MM.1S (cell line): ENCODE measurements around the gene LZTS3.
A peak's percentile ranks its signal among the peaks of the same experiment; 100 is the strongest.

Experiments
- DNase-seq: peaks from one replicate; pipeline ENCODE4 v3.0.0-alpha.2; 2015
- H2AFZ ChIP-seq: fragments of 300-600 bp; sonication (generic); 2 replicates; pipeline ENCODE4 v1.6.0; 2016; ENCODE audit warnings: antibody characterized with exemption, low read length
- H3F3A ChIP-seq: fragments of 300-600 bp; sonication (generic); 2 replicates; pipeline ENCODE4 v1.6.1; 2016; ENCODE audit warnings: mild to moderate bottlenecking, antibody characterized with exemption, low read length, moderate library complexity, mixed read lengths; ENCODE audit not compliant: insufficient read depth
- H3K27ac ChIP-seq: fragments of 300-600 bp; sonication (generic); 2 replicates; pipeline ENCODE4 v1.5.1; 2016; ENCODE audit warnings: mild to moderate bottlenecking, low read length
- H3K27me3 ChIP-seq: fragments of 300-600 bp; sonication (generic); replicated peaks from 2 replicates; pipeline ENCODE4 v1.6.0; 2016; ENCODE audit warnings: low read length; ENCODE audit not compliant: insufficient read depth
- H3K36me3 ChIP-seq: fragments of 300-600 bp; sonication (generic); replicated peaks from 2 replicates; pipeline ENCODE4 v1.6.1; 2016; ENCODE audit warnings: mild to moderate bottlenecking, low read length, mixed read lengths; ENCODE audit not compliant: insufficient read depth
- H3K4me1 ChIP-seq: fragments of 300-600 bp; sonication (generic); 2 replicates; pipeline ENCODE4 v1.6.1; 2016; ENCODE audit warnings: low read length, mixed read lengths
- H3K4me2 ChIP-seq: fragments of 300-600 bp; sonication (generic); 2 replicates; pipeline ENCODE4 v1.6.0; 2016; ENCODE audit warnings: low read depth, low read length
- H3K4me3 ChIP-seq: fragments of 300-600 bp; sonication (generic); 2 replicates; pipeline ENCODE4 v1.5.1; 2016; ENCODE audit warnings: low read length, mixed read lengths
- H3K79me2 ChIP-seq: fragments of 300-600 bp; sonication (generic); 2 replicates; pipeline ENCODE4 v1.6.1; 2016; ENCODE audit warnings: mixed run types, low read length, mixed read lengths
- H3K9ac ChIP-seq: fragments of 300-600 bp; sonication (generic); 2 replicates; pipeline ENCODE4 v1.6.1; 2016; ENCODE audit warnings: low read length, mixed read lengths
- H3K9me2 ChIP-seq: fragments of 300-600 bp; sonication (generic); replicated peaks from 2 replicates; pipeline ENCODE4 v1.6.1; 2016; ENCODE audit warnings: mild to moderate bottlenecking, low read length, mixed read lengths; ENCODE audit not compliant: insufficient read depth
- H3K9me3 ChIP-seq: fragments of 300-600 bp; sonication (generic); replicated peaks from 2 replicates; pipeline ENCODE4 v1.6.1; 2016; ENCODE audit warnings: mild to moderate bottlenecking, low read length, mixed read lengths; ENCODE audit not compliant: insufficient read depth
- H4K20me1 ChIP-seq: fragments of 300-600 bp; sonication (generic); 2 replicates; pipeline ENCODE4 v1.6.1; 2016; ENCODE audit warnings: mild to moderate bottlenecking, low read length, moderate library complexity, mixed read lengths; ENCODE audit not compliant: insufficient read depth
- EZH2 ChIP-seq: fragments of 300-600 bp; sonication (generic); optimal IDR thresholded peaks from 2 replicates; pipeline ENCODE3; 2017; ENCODE audit warnings: low read depth, mild to moderate bottlenecking, antibody characterized with exemption, low read length, mixed read lengths
- EZH2phosphoT487 ChIP-seq: fragments of 300-600 bp; sonication (generic); IDR thresholded peaks from 2 replicates; pipeline ENCODE4 v1.6.1; 2018; ENCODE audit warnings: antibody characterized with exemption, low read length
- TF ChIP-seq, protein P1 (sequence below): fragments of 300-600 bp; sonication (generic); IDR thresholded peaks from 2 replicates; pipeline ENCODE4 v1.5.1; 2016; ENCODE audit warnings: antibody characterized with exemption, low read length, mixed read lengths

LZTS3 gene

DNA sequence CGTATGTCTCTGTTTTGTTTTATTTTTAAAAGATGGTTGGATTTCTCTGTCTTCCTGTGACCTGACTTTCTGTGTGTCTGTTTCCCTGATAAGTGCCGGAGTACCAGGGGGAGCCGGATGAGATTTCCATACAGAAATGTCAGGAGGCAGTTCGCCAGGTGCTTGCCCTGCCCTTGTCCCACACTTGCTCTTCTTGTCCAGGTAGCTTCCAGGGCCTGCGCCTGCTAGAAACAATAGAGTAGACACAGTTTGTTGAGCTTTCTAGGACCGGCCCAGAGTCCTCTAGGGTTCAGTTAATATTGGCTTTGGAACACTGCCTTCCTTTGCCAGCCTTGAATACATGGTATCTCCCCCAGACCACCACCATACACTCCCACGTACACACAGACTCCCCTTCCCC, 39.9 kb upstream of the LZTS3 start:
- Histone ChIP-seq H2AFZ (no peak overlapping the region), H3K27me3 (no peaks in the 10 kb centered on the region), H3K4me1 (peaks cover 5% of the 10 kb centered on the region; the same call in 1 of the 2 replicates), H3K9me3 (no peaks in the 10 kb centered on the region), H3K9me2 (no peaks in the 10 kb centered on the region), H4K20me1 (no peaks in the 10 kb centered on the region), H3F3A (no peaks in the 10 kb centered on the region), H3K4me3 (no peak overlapping the region), H3K27ac (no peak overlapping the region), H3K9ac (no peak overlapping the region), H3K79me2 (peaks cover 28% of the 10 kb centered on the region), H3K4me2 (no peak overlapping the region), H3K36me3 (no peaks in the 10 kb centered on the region)
- no peak for DNase-seq
- no peak for TF ChIP-seq EZH2phosphoT487
- TF ChIP-seq EZH2: no peak
- TF ChIP-seq, protein P1, sequence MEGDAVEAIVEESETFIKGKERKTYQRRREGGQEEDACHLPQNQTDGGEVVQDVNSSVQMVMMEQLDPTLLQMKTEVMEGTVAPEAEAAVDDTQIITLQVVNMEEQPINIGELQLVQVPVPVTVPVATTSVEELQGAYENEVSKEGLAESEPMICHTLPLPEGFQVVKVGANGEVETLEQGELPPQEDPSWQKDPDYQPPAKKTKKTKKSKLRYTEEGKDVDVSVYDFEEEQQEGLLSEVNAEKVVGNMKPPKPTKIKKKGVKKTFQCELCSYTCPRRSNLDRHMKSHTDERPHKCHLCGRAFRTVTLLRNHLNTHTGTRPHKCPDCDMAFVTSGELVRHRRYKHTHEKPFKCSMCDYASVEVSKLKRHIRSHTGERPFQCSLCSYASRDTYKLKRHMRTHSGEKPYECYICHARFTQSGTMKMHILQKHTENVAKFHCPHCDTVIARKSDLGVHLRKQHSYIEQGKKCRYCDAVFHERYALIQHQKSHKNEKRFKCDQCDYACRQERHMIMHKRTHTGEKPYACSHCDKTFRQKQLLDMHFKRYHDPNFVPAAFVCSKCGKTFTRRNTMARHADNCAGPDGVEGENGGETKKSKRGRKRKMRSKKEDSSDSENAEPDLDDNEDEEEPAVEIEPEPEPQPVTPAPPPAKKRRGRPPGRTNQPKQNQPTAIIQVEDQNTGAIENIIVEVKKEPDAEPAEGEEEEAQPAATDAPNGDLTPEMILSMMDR: no peak

DNA sequence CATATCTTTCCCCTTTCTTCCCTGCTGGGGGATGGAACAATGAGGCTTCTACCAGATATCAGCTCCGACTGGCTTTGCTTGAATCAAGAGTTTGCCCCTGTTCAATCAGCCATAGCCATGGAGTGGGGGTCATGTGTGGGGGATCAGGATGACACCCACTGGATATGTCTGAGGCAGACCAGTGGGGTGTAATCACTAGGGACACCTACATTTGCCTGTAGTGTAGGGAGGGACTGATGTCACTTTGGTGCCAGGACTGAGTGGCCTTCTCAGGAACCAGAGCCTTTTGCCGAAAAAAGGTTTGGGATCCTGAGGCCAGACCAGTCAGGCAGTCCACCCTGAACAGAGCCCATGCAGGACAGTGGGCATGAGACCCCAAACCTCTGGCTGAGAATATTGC, 37.0 kb upstream of the LZTS3 start:
- Histone ChIP-seq H3K4me2 (peak overlapping the region; percentile 76), H2AFZ (peak overlapping the region; percentile 74; the same call in 1 of the 2 replicates), H3K79me2 (peaks cover 28% of the 10 kb centered on the region), H3K27me3 (no peaks in the 10 kb centered on the region), H3F3A (no peaks in the 10 kb centered on the region), H4K20me1 (no peaks in the 10 kb centered on the region), H3K27ac (no peak overlapping the region), H3K9me3 (no peaks in the 10 kb centered on the region), H3K4me1 (peaks cover 5% of the 10 kb centered on the region; the same call in 1 of the 2 replicates), H3K9me2 (no peaks in the 10 kb centered on the region), H3K9ac (peak overlapping the region; percentile 64), H3K4me3 (peak overlapping the region; percentile 76), H3K36me3 (no peaks in the 10 kb centered on the region)
- DNase-seq: no peak
- TF ChIP-seq, protein P1: no peak
- TF ChIP-seq EZH2phosphoT487: no peak
- no peak for TF ChIP-seq EZH2

DNA sequence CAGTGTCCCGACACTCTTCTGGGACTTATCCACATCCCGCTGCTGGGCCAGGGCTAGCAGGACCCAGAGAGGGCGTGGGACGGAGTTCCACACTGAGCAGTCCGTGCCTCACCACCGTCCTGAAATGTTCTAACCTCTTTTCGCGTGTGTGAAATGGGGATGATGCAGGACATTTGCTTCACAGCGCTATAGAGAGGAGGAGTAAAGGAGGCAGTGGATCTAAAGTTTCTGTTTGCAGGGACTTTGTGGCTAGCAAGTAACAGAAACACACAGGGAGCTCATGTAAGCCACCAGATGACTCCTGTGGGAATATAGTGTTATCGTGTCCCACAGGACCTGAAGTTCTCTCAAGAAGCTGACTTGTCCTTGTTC, 36.6 kb upstream of the LZTS3 start:
- H3K9me3 ChIP-seq: no peaks in the 10 kb centered on the region
- no peak overlapping the region for H3K27ac ChIP-seq
- H3K27me3 ChIP-seq: no peaks in the 10 kb centered on the region
- no peaks in the 10 kb centered on the region for H4K20me1 ChIP-seq
- no peaks in the 10 kb centered on the region for H3F3A ChIP-seq
- no peaks in the 10 kb centered on the region for H3K36me3 ChIP-seq
- TF ChIP-seq, protein P1: no peak
- TF ChIP-seq EZH2 (no peak), EZH2phosphoT487 (no peak)
- H3K9me2 ChIP-seq: no peaks in the 10 kb centered on the region
- DNase-seq: no peak
- peaks cover 28% of the 10 kb centered on the region for H3K79me2 ChIP-seq
- H3K4me1 ChIP-seq: peaks cover 5% of the 10 kb centered on the region; the same call in 1 of the 2 replicates
- peak overlapping the region; percentile 64 for H3K9ac ChIP-seq
- H2AFZ ChIP-seq: peak overlapping the region; percentile 74
- H3K4me2 ChIP-seq: peak overlapping the region; percentile 76
- peak overlapping the region; percentile 76 for H3K4me3 ChIP-seq
